OCI-LY3 (cell line): Measurements from ENCODE around the gene DNAJB11.
"Not testable (repeated sequence)": the region's sequence is repeated elsewhere in the genome, so short reads cannot be mapped to it uniquely, and the experiment has no call there.

ENCODE experiments used
- H2AFZ ChIP-seq: fragments of 200-600, 300-600 bp; shearing (Covaris generic); 2 replicates; pipeline ENCODE4 v1.6.0; 2014; ENCODE audit warnings: antibody characterized with exemption, low read depth, low read length
- H3K27ac ChIP-seq: fragments of 200-600, 300-600 bp; sonication (generic); 2 replicates; pipeline ENCODE4 v1.5.1; 2014; ENCODE audit warnings: mild to moderate bottlenecking, low read length, moderate library complexity, mixed read lengths
- H3K27me3 ChIP-seq: fragments of 200-600, 300-600 bp; sonication (generic); 2 replicates; pipeline ENCODE4 v1.6.1; 2014; ENCODE audit warnings: low read depth, low read length, mixed read lengths
- H3K36me3 ChIP-seq: fragments of 200-600, 300-600 bp; sonication (generic); replicated peaks from 2 replicates; pipeline ENCODE3; 2014; ENCODE audit warnings: low read depth, low read length, mixed read lengths
- H3K4me1 ChIP-seq: fragments of 300-600, 200-600 bp; sonication (generic); 2 replicates; pipeline ENCODE4 v1.6.1; 2014; ENCODE audit warnings: low read length, mixed read lengths
- H3K4me2 ChIP-seq: fragments of 200-600, 300-600 bp; sonication (generic); 2 replicates; pipeline ENCODE4 v1.6.1; 2014; ENCODE audit warnings: low read length, mixed read lengths
- H3K4me3 ChIP-seq: fragments of 300-600, 200-600 bp; sonication (generic); 2 replicates; pipeline ENCODE4 v1.5.1; 2014; ENCODE audit warnings: antibody characterized with exemption, mild to moderate bottlenecking, low read length, moderate library complexity
- H3K79me2 ChIP-seq: fragments of 300-600, 200-600 bp; shearing (Covaris generic); 2 replicates; pipeline ENCODE4 v1.6.1; 2014; ENCODE audit warnings: mild to moderate bottlenecking, low read length, mixed read lengths
- H3K9ac ChIP-seq: fragments of 300-600, 200-600 bp; shearing (Covaris generic); 2 replicates; pipeline ENCODE4 v1.6.0; 2014; ENCODE audit warnings: mild to moderate bottlenecking, low read length, moderate library complexity
- H3K9me3 ChIP-seq: fragments of 200-600, 300-600 bp; shearing (Covaris generic); 2 replicates; pipeline ENCODE4 v1.6.1; 2014; ENCODE audit warnings: low read length, mixed read lengths; ENCODE audit not compliant: insufficient read depth
- H4K20me1 ChIP-seq: fragments of 200-600, 300-600 bp; sonication (generic); 2 replicates; pipeline ENCODE4 v1.6.1; 2016; ENCODE audit warnings: low read length, mixed read lengths; ENCODE audit not compliant: insufficient read depth
- EZH2phosphoT487 ChIP-seq: fragments of 200-600 bp; shearing (Covaris generic); IDR thresholded peaks from 2 replicates; pipeline ENCODE4 v1.6.1; 2018; ENCODE audit warnings: antibody characterized with exemption, mixed run types, low read depth
- TF ChIP-seq, protein P1 (sequence below): fragments of 200-600, 300-600 bp; sonication (generic); IDR thresholded peaks from 2 replicates; pipeline ENCODE4 v1.5.1; 2014; ENCODE audit warnings: antibody characterized with exemption, low read length, low read depth

DNAJB11 gene

GRCh38 chr3:186627852-186628414 is 57.4 kb downstream of the DNAJB11 start:
- H3K9me3 ChIP-seq: no peaks in the 10 kb centered on the region
- no peak overlapping the region for H3K9ac ChIP-seq
- H3K36me3 ChIP-seq: no peaks in the 10 kb centered on the region
- no peak overlapping the region for H3K4me3 ChIP-seq
- H4K20me1 ChIP-seq: no peaks in the 10 kb centered on the region
- H2AFZ ChIP-seq: no peak overlapping the region
- no peaks in the 10 kb centered on the region for H3K79me2 ChIP-seq
- no peaks in the 10 kb centered on the region for H3K4me1 ChIP-seq
- no peak overlapping the region for H3K27ac ChIP-seq
- H3K4me2 ChIP-seq: no peak overlapping the region
- H3K27me3 ChIP-seq: peaks cover 7% of the 10 kb centered on the region; the same call in 1 of the 2 replicates
- TF ChIP-seq, protein P1, sequence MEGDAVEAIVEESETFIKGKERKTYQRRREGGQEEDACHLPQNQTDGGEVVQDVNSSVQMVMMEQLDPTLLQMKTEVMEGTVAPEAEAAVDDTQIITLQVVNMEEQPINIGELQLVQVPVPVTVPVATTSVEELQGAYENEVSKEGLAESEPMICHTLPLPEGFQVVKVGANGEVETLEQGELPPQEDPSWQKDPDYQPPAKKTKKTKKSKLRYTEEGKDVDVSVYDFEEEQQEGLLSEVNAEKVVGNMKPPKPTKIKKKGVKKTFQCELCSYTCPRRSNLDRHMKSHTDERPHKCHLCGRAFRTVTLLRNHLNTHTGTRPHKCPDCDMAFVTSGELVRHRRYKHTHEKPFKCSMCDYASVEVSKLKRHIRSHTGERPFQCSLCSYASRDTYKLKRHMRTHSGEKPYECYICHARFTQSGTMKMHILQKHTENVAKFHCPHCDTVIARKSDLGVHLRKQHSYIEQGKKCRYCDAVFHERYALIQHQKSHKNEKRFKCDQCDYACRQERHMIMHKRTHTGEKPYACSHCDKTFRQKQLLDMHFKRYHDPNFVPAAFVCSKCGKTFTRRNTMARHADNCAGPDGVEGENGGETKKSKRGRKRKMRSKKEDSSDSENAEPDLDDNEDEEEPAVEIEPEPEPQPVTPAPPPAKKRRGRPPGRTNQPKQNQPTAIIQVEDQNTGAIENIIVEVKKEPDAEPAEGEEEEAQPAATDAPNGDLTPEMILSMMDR: no peak
- no peak for TF ChIP-seq EZH2phosphoT487

DNA sequence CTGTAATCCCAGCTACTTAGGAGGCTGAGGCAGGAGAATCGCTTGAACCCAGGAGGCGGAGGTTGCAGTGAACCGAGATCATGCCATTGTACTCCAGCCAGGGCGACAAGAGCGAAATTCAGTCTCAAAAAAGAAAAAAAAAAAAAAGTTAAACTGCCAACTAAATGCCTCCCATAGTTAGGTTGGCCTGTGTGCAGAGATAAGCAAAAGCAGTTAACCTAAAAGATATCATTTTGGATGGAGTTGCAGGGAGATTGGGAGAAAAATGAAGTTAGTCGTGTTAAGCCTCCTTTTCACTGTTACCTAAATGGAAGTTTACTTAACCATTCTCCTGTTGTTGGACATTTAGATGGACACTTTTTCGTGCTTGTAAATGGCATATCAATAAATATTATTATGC is 58.2 kb downstream of the DNAJB11 start:
- H2AFZ ChIP-seq: no peak overlapping the region
- no peaks in the 10 kb centered on the region for H3K79me2 ChIP-seq
- H4K20me1 ChIP-seq: no peaks in the 10 kb centered on the region
- no peak overlapping the region for H3K4me3 ChIP-seq
- no peak overlapping the region for H3K27ac ChIP-seq
- no peak overlapping the region for H3K9ac ChIP-seq
- H3K27me3 ChIP-seq: no peaks in the 10 kb centered on the region; the same call in 1 of the 2 replicates
- no peaks in the 10 kb centered on the region for H3K9me3 ChIP-seq
- TF ChIP-seq, protein P1: no peak
- no peak for TF ChIP-seq EZH2phosphoT487
- no peaks in the 10 kb centered on the region for H3K36me3 ChIP-seq
- H3K4me2 ChIP-seq: no peak overlapping the region
- H3K4me1 ChIP-seq: no peaks in the 10 kb centered on the region

DNA sequence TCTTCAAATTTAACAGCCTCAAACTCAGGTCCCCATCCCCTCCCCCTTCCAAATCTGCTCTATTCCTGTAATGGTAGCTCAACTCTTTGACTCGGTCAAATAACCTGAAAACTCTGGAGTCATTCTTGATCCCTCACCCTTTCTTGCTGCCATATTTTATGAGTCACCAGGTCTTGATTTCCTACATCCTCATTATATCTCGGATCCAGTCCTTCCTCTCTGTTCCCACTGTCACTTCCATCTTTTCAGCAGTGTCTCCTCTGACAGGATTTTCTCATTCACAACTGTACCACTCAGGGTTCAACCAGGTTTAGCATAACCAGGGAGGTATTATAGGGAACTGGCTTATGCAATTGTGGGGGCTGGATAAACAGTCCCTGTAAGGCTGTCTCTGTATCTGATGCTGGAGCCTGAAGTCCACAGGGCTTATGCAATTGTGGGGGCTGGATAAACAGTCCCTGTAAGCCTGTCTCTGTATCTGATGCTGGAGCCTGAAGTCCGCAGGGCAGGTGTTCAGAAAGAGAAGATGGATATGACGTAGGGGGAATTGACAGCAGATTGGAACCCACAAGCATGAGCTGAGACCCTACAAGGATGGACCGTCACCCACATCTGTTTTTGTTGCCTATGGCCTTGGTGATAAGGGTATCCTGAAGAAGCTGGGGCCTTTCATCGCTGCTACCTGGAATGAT is 60.6 kb downstream of the DNAJB11 start:
- Histone ChIP-seq H3K4me2 (no peak overlapping the region), H3K9me3 (no peaks in the 10 kb centered on the region), H2AFZ (no peak overlapping the region), H3K27ac (no peak overlapping the region), H3K27me3 (peaks cover 7% of the 10 kb centered on the region), H3K36me3 (no peaks in the 10 kb centered on the region), H3K79me2 (no peaks in the 10 kb centered on the region), H3K4me1 (no peaks in the 10 kb centered on the region), H3K4me3 (no peak overlapping the region), H4K20me1 (no peaks in the 10 kb centered on the region), H3K9ac (no peak overlapping the region)
- TF ChIP-seq, protein P1: no peak
- no peak for TF ChIP-seq EZH2phosphoT487

DNA sequence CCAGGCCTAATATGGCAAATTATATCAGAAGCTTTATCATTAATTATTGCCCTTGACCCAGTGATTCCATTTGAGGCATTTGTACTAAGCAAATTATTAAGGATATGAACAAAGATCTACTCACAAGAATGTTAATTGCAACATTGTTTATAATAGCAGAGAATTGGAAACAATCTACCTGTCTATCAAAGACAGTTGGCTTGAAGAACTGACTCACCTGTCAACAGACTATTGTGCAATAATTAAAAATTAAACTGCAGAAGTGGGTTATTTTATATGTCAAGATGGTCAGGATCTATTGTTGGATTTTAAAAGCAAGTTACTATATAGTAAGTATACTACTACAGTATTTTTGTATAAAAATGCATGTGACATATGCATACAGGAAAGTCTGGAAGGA is 63.0 kb downstream of the DNAJB11 start:
- H4K20me1 ChIP-seq: no peaks in the 10 kb centered on the region
- no peak overlapping the region for H3K9ac ChIP-seq
- H3K27ac ChIP-seq: no peak overlapping the region
- no peak overlapping the region for H2AFZ ChIP-seq
- H3K4me3 ChIP-seq: no peak overlapping the region
- peaks cover 8% of the 10 kb centered on the region for H3K27me3 ChIP-seq
- no peaks in the 10 kb centered on the region for H3K79me2 ChIP-seq
- no peaks in the 10 kb centered on the region for H3K36me3 ChIP-seq
- no peaks in the 10 kb centered on the region for H3K4me1 ChIP-seq
- H3K4me2 ChIP-seq: no peak overlapping the region
- no peak for TF ChIP-seq EZH2phosphoT487
- TF ChIP-seq, protein P1: no peak
- no peaks in the 10 kb centered on the region for H3K9me3 ChIP-seq

- H3K27me3 ChIP-seq, H3K9me3 ChIP-seq, H3K4me1 ChIP-seq, H3K36me3 ChIP-seq, H3K4me3 ChIP-seq, H4K20me1 ChIP-seq, H3K79me2 ChIP-seq, H3K27ac ChIP-seq, H3K4me2 ChIP-seq, H2AFZ ChIP-seq, H3K9ac ChIP-seq: not testable (repeated sequence)
These were observed 63.7 kb downstream of the DNAJB11 start for GRCh38 chr3:186634207-186634606.
